GM15510 (cell line): Measurements from ENCODE around the gene NTNG2.

ENCODE experiments used
- POLR2A ChIP-seq: IDR thresholded peaks from 3 replicates; pipeline ENCODE4 v1.6.1; 2011; ENCODE audit warnings: borderline replicate concordance; ENCODE audit not compliant: insufficient read length; ENCODE audit errors: extremely low read depth

NTNG2 gene

DNA sequence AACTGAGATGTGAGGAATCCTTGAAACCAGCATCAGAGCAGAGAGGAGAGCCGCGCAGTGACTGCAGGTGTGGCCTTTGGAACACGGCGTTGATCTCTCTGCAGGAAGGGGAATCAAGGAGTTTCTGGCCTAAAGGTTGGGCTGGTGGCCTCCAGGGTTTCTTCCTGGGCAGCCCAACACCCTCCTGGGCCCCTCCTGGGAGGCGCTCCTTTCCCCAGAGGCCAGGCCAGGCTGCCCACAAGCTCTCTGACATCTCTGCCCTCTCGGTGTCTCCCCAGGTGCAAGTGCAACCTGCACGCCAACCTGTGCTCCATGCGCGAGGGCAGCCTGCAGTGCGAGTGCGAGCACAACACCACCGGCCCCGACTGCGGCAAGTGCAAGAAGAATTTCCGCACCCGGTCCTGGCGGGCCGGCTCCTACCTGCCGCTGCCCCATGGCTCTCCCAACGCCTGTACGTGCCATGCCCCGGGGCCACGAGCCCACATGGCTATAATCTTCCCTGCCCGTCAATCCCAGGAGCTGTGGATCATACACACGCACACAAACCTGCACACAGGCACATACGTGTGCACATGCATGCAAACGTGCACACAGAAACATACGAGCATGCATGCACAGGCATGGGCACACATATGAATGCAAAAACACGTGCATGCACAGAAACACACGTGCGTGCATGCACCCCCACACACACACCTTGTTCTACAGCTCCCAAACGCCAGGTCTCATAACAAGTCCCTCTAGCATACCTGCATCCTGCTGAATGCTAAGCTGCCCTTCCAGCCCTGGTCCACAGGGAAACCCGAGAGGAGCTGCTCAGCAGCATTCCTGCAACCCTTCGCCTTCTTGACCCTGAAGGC lies 64.9 kb downstream of the NTNG2 start:
- no peak for TF ChIP-seq POLR2A

DNA sequence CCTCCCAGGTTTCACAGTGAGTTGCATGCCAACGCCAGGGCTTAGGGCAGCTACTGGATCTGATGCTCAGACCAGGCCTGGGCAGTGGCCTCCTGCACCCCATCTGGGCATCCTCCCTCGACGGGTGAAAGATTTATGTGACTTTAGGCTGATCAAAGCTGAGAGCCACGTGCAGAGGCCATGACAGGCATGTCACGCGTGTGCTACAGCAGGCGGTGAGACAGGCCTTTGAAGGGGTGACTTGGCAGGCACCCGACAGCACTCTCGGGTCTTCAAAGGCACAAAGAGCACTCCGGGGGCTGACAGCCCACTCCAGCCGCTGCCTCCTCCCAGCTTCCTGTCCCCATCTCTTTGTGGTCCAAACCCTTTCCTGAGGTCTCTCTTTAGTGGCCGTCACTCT lies 66.2 kb downstream of the NTNG2 start:
- no peak for TF ChIP-seq POLR2A

DNA sequence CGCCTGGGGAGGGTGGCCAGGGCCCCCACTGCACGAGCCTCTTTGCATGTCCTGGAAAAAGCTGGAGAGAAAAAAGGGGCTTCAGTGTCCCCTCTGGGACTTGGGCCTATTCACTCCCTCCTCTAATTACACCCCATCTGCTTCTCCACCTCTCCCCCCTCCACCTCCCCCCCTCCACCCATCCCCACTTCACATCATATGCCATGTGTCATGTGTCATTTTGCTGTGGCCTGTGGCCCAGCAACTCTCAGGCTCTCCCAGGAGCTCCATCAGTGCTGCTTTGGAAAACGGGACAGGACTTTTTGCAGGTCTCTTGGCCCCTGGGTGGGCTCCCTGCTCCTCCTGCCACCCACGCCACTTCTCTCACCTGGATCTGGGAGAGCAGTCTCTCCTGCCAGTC lies 68.7 kb downstream of the NTNG2 start:
- no peak for TF ChIP-seq POLR2A

DNA sequence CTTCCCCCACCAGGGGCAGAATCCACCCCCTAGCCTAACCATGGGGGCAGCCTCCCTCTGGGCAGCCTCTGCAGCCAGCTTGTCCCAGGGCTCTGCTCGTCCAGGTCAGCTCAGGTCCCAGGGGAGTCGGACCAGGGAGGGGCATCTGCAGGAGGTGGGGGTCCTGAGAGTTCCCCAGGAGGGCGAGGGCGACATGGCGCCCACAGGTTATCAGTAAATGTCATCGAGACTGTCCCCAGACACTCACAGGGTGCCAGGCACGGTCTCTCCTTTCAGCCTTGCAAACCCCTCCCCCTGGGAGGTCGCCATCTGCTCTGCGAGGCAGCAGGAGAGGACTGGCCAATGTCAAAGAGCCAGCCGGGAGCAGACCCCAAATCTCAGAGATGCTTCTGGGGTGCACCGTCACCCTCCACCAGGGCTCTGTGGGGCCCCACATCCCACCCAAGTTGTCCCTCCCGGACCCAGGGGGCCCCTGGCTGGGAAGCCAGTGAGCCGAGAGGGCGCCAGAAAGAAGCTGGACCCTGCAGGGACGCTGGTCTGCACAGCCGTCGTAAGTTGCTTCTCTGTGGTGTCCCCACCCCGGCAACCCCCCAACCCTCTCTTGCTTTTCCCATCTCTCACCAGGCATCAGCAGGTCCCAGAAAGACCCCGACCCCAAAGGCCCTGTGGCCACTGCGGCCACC lies 69.3 kb downstream of the NTNG2 start:
- TF ChIP-seq POLR2A: no peak

DNA sequence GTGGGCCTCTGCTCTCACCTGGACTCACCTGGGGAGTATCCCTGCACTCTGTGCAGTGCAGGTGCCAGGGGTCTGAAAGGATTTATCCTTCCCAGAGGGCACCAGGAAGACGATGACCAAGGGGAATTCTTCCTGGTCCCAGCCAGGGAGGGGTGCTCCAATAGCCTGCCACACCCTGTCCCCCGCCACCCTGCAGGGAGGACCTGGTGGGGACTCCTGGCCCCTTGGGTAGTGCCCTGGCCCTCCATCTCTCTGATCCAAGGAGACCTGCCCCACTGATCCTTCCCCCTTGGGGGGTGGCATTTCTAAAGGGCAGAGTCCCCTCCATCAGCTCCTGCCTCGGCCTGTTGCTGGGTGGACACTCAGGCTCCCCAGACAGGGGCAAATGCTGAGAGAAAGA lies 70.7 kb downstream of the NTNG2 start:
- TF ChIP-seq POLR2A: no peak

DNA sequence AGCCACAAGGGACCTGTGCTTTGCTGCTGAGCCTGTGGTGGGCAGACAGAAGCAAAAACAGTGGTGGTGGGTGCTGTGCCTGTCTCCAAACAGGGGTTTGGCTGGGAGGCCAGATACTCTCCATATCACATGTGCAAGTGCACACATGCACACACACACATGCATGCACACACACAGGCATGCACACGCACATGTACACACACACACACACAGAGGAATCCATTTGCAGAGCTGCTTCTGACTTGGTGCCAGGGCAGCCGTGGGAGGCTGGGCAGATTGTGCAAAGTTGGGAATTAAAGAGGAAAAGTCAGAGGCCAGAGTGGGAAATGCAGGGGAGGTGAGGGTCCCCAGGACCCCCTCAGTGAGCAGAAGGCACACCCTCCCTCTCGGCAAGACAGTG lies 71.3 kb downstream of the NTNG2 start:
- TF ChIP-seq POLR2A: no peak

DNA sequence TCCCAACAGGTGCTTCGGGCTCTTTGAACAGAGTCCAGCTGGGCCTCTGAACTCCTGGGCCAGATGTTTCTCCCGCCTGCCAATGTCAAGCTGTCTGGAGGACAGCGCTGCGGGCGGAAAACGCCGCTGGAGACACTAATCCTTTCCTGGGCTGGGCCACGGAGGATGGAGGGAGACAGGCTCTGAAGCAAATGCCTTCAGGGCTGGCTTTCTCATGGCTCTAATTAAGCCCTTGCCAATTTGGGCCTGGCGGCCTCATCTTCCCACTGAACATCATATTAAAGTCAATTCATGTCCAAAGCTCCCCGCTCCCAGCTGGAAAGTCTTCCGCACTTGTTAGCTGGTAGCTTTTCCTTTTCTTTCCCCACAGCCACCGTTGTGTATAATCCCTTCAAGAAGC lies 72.7 kb downstream of the NTNG2 start:
- no peak for TF ChIP-seq POLR2A

DNA sequence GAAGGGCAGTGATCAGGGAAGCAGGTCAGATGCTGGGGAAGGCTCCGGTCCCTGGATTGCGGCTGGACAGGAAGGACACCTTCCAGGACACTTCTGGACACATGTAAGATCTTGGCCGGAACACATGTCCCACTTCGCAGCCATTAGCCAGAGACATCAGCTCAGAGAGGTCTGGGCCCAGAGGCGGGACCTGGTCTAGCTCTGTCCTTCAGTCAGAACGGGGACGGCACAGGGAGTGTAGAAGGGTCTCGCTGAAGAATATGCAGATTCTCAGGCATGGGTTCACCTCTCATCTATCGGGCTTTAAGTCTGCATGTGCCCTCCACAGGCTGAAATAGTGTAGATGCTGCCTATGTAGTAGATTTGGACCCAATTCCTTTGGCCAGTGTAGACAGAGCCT lies 73.3 kb downstream of the NTNG2 start:
- TF ChIP-seq POLR2A: no peak

DNA sequence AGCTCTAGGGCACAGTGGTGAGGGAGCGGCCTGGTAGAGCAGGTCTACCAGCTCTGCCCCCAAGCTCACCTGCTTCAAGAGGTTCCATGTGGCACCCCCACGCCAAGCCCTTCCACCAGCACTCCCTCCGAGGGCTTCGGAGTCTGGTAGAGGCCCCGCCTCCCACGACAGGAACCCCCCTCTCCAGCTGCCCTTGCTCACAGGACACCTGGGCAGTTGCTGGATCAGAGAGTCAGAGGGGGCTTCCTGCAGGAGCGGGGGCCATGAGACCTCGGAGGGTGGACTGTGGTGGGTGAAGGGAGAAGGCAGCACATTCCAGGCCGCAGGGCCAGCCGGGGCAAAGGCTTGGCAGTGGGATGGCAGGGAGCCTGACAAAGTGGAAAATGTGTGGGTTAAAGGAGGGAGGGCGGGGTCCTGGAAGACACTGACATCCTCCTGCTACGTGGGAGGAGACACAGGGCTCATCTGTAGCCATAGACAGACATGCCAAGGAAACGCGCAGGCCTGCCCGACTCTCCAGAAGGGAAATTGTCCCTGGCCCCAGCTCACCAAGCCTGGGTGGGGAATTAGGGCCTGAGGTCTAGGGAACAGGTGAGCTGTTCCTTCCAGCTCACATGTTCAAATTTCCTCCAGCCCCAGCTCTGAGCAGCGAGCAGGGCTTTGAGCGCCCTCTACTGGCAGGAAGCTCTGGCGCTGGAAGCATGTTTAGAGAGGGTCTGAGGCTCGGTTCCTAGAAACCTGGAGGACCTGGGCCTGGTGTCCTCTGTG lies 74.2 kb downstream of the NTNG2 start:
- no peak for TF ChIP-seq POLR2A

DNA sequence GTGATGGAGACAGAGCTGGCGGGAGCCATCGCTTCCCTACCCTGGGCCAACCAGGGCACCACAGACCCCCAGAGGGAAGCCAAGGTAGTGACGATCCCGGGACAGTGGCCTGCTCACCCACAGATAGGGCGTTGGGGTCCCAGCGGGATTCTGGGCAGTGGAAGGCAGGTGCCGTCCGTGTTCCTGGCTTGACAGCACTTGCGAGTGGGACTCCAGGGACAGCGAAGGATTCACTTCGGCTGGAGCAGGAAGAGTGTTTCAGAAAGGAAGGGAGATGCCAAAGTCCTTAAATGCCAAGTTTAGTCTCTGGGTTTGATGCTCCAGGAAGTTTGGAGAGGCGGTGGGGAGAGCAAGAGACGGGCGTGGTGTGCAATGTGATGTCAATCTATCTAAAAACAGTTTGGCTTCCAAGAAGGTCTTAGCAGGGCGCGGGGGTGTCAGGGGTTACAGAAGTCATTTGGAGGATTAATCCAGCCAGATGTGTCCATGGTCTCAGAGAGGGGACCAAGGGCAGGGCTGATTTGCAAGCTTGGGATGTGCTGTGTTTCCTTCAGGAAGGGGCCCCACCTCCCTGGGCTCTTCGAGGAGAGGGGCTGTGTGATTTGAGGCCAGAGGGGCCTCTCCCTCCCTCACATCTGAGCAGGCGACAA lies 74.9 kb downstream of the NTNG2 start:
- no peak for TF ChIP-seq POLR2A

DNA sequence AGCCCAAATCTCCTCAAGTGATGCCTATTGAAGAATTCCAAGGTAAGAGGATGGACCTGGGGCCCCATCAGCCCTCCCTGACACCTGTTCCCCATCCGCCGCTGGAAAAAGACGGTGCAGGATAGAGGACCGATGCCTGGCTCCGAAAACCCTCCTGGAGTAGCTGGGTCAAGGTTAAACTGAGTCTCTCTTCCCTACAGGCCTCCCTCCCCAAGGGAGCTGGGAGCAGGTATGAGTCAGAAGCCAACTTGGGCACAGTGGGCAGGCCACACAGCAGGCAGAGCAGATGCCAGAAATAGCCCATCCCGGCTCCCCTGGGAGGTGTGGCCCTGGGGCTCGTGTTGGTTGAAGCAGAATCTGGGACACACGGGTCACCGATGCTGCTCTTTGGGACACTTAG lies 75.6 kb downstream of the NTNG2 start:
- TF ChIP-seq POLR2A: no peak

DNA sequence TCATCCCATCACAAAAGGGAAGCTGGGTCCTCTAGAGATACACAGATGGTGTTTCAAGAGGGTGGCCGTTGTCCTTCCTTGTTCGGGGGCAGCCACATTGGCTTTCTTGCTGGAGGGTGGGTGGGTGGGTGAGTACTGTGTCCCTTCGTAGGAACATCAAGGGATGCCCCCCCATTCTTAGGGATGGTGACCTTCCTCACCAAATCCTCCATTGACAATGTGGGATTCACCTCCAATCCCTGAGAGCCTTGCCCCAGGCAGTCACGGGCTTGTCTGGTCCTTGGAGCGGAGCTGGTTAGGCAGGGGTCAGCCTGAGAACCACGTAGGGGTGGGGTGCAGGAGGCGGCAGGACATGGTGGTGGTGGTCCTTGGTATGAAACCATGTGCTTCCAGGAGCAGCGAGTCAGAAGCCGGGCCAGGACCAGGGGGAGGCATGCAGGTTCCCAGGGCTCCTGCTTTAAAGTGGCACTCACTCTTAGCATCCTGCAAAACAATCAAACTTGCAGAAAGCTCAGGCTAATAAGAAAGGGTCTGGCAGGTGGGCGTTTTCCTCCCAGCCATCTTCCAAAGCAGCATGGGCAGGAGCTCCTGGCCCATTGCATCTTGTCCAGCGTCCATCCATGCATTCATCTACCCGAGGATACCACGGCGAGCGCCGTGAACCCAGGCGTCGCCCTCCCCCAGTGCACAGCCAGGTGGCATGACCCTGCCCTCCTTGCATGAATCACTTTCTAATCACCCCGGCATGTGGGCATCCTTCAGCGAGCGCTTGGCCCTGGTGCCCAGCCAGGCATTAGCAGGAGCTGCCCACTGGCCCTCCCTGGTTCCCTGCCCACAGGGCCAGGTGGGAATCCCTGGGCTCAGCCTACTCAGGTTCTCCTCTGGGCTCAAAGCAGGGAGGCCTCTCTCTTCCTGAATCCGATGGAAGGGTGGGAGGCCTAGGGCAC lies 76.4 kb downstream of the NTNG2 start:
- no peak for TF ChIP-seq POLR2A

DNA sequence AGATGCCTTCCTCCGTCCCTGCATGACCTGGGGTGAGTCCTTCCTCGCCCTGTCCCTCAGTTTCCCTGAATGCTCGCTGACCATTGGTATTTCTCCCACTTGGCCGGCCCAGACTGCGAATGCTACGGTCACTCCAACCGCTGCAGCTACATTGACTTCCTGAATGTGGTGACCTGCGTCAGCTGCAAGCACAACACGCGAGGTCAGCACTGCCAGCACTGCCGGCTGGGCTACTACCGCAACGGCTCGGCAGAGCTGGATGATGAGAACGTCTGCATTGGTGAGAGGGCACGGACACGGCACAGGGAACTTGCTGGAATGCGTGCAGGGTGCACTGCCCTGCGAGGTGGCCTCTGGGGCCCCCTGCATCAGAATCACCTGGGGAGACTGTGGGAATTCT lies 77.1 kb downstream of the NTNG2 start:
- TF ChIP-seq POLR2A: no peak

DNA sequence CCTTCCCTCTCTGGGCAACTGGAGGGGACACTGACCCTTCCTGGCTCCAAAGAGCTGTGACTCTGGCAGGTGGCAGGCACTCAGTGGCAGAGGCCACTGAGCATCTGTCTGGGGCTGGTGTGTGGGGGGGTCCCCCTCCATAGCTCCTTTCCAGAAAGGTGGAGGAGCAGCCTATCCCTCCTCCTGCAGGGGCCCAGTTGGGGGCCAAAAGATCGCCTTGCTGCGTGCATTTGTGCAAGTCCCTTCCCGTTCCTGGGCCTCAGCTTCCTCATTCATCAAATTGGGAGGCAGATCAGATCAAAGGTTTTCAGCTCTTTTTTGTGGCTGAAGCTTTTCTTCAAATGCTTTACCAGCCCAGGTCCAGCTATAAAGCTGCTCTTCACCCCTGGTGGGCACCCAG lies 77.7 kb downstream of the NTNG2 start:
- no peak for TF ChIP-seq POLR2A
